ENCODE results near the gene LARGE1. TPM values are rescaled to one million over a fixed set of nuclear protein-coding genes. Genes with fewer than 3 reads are reported as not detected.

Gene LARGE1
- total RNA-seq, 1 donor from 2014 or later: 0.89 TPM

- intact Hi-C loops (cut with micrococcal nuclease): no loop called here
- Mint-ChIP-seq H3K27ac (no peak overlapping the region), H3K27me3 (ENCODE audit: low read depth) (no peaks in the 10 kb centered on the region), H3K36me3 (ENCODE audit: low read depth) (no peaks in the 10 kb centered on the region), H3K4me1 (ENCODE audit: low read depth) (no peaks in the 10 kb centered on the region), H3K9me3 (peaks cover 32% of the 10 kb centered on the region), H3K4me3 (ENCODE audit: low read depth) (no peak overlapping the region)
- no peak for DNase-seq (ENCODE audit: low spot score)
These were observed 28.3 kb downstream of the LARGE1 start for GRCh38 chr22:33891992-33892391.

GRCh38 chr22:33891455-33891854, 28.8 kb downstream of the LARGE1 start:
- Mint-ChIP-seq H3K4me3 (ENCODE audit: low read depth) (no peak overlapping the region), H3K4me1 (ENCODE audit: low read depth) (no peaks in the 10 kb centered on the region), H3K9me3 (peaks cover 32% of the 10 kb centered on the region), H3K36me3 (ENCODE audit: low read depth) (no peaks in the 10 kb centered on the region), H3K27me3 (ENCODE audit: low read depth) (no peaks in the 10 kb centered on the region), H3K27ac (no peak overlapping the region)
- DNase-seq (ENCODE audit: low spot score): no peak
- intact Hi-C loops (cut with micrococcal nuclease): no loop called here

- H3K27ac Mint-ChIP-seq: no peak overlapping the region
- DNase-seq (ENCODE audit: low spot score): no peak
- no peak overlapping the region for H3K4me3 Mint-ChIP-seq (ENCODE audit: low read depth)
- intact Hi-C loops (cut with micrococcal nuclease): no loop called here
- no peaks in the 10 kb centered on the region for H3K36me3 Mint-ChIP-seq (ENCODE audit: low read depth)
- no peaks in the 10 kb centered on the region for H3K4me1 Mint-ChIP-seq (ENCODE audit: low read depth)
- H3K9me3 Mint-ChIP-seq: peaks cover 22% of the 10 kb centered on the region
- no peaks in the 10 kb centered on the region for H3K27me3 Mint-ChIP-seq (ENCODE audit: low read depth)
These were observed 30.5 kb downstream of the LARGE1 start for GRCh38 chr22:33889748-33890147.

- no peak for DNase-seq (ENCODE audit: low spot score)
- H3K36me3 Mint-ChIP-seq (ENCODE audit: low read depth): no peaks in the 10 kb centered on the region
- H3K27ac Mint-ChIP-seq: no peak overlapping the region
- no peak overlapping the region for H3K4me3 Mint-ChIP-seq (ENCODE audit: low read depth)
- no peaks in the 10 kb centered on the region for H3K27me3 Mint-ChIP-seq (ENCODE audit: low read depth)
- H3K4me1 Mint-ChIP-seq (ENCODE audit: low read depth): no peaks in the 10 kb centered on the region
- peaks cover 20% of the 10 kb centered on the region for H3K9me3 Mint-ChIP-seq
- intact Hi-C loops (cut with micrococcal nuclease): no loop called here
These were observed 31.5 kb downstream of the LARGE1 start for GRCh38 chr22:33888821-33889220.

- H3K27ac Mint-ChIP-seq: no peak overlapping the region
- no peak overlapping the region for H3K4me3 Mint-ChIP-seq (ENCODE audit: low read depth)
- H3K9me3 Mint-ChIP-seq: peaks cover 19% of the 10 kb centered on the region
- no peaks in the 10 kb centered on the region for H3K4me1 Mint-ChIP-seq (ENCODE audit: low read depth)
- intact Hi-C loops (cut with micrococcal nuclease): no loop called here
- H3K36me3 Mint-ChIP-seq (ENCODE audit: low read depth): no peaks in the 10 kb centered on the region
- DNase-seq (ENCODE audit: low spot score): no peak
- no peaks in the 10 kb centered on the region for H3K27me3 Mint-ChIP-seq (ENCODE audit: low read depth)
These were observed 33.1 kb downstream of the LARGE1 start for GRCh38 chr22:33887173-33887572.

- no peak overlapping the region for H3K4me3 Mint-ChIP-seq (ENCODE audit: low read depth)
- H3K36me3 Mint-ChIP-seq (ENCODE audit: low read depth): no peaks in the 10 kb centered on the region
- no peak overlapping the region for H3K27ac Mint-ChIP-seq
- intact Hi-C loops (cut with micrococcal nuclease): no loop called here
- no peak for DNase-seq (ENCODE audit: low spot score)
- H3K27me3 Mint-ChIP-seq (ENCODE audit: low read depth): no peaks in the 10 kb centered on the region
- H3K9me3 Mint-ChIP-seq: peaks cover 18% of the 10 kb centered on the region
- no peaks in the 10 kb centered on the region for H3K4me1 Mint-ChIP-seq (ENCODE audit: low read depth)
These were observed 33.6 kb downstream of the LARGE1 start for GRCh38 chr22:33886696-33887095.

GRCh38 chr22:33884829-33885228, 35.4 kb downstream of the LARGE1 start:
- Mint-ChIP-seq H3K27me3 (ENCODE audit: low read depth) (no peaks in the 10 kb centered on the region), H3K27ac (no peak overlapping the region), H3K36me3 (ENCODE audit: low read depth) (no peaks in the 10 kb centered on the region), H3K4me3 (ENCODE audit: low read depth) (no peak overlapping the region), H3K9me3 (peaks cover 18% of the 10 kb centered on the region), H3K4me1 (ENCODE audit: low read depth) (no peaks in the 10 kb centered on the region)
- intact Hi-C loops (cut with micrococcal nuclease): no loop called here
- no peak for DNase-seq (ENCODE audit: low spot score)

GRCh38 chr22:33883961-33884808, 36.1 kb downstream of the LARGE1 start:
- no peak overlapping the region for H3K4me3 Mint-ChIP-seq (ENCODE audit: low read depth)
- intact Hi-C loops (cut with micrococcal nuclease): no loop called here
- no peaks in the 10 kb centered on the region for H3K36me3 Mint-ChIP-seq (ENCODE audit: low read depth)
- peaks cover 13% of the 10 kb centered on the region for H3K9me3 Mint-ChIP-seq
- DNase-seq (ENCODE audit: low spot score): no peak
- no peaks in the 10 kb centered on the region for H3K4me1 Mint-ChIP-seq (ENCODE audit: low read depth)
- no peaks in the 10 kb centered on the region for H3K27me3 Mint-ChIP-seq (ENCODE audit: low read depth)
- H3K27ac Mint-ChIP-seq: no peak overlapping the region

GRCh38 chr22:33883561-33883960, 36.7 kb downstream of the LARGE1 start:
- Mint-ChIP-seq H3K4me3 (ENCODE audit: low read depth) (no peak overlapping the region), H3K27ac (no peak overlapping the region), H3K9me3 (peaks cover 11% of the 10 kb centered on the region), H3K36me3 (ENCODE audit: low read depth) (no peaks in the 10 kb centered on the region), H3K27me3 (ENCODE audit: low read depth) (no peaks in the 10 kb centered on the region), H3K4me1 (ENCODE audit: low read depth) (no peaks in the 10 kb centered on the region)
- intact Hi-C loops (cut with micrococcal nuclease): no loop called here
- no peak for DNase-seq (ENCODE audit: low spot score)

GRCh38 chr22:33882991-33883390, 37.3 kb downstream of the LARGE1 start:
- H3K27ac Mint-ChIP-seq: no peak overlapping the region
- H3K36me3 Mint-ChIP-seq (ENCODE audit: low read depth): no peaks in the 10 kb centered on the region
- no peaks in the 10 kb centered on the region for H3K4me1 Mint-ChIP-seq (ENCODE audit: low read depth)
- no peak overlapping the region for H3K4me3 Mint-ChIP-seq (ENCODE audit: low read depth)
- intact Hi-C loops (cut with micrococcal nuclease): no loop called here
- no peak for DNase-seq (ENCODE audit: low spot score)
- H3K27me3 Mint-ChIP-seq (ENCODE audit: low read depth): no peaks in the 10 kb centered on the region
- H3K9me3 Mint-ChIP-seq: peaks cover 7% of the 10 kb centered on the region

- Mint-ChIP-seq H3K27ac (no peak overlapping the region), H3K27me3 (ENCODE audit: low read depth) (no peaks in the 10 kb centered on the region), H3K36me3 (ENCODE audit: low read depth) (no peaks in the 10 kb centered on the region), H3K4me1 (ENCODE audit: low read depth) (no peaks in the 10 kb centered on the region), H3K9me3 (peaks cover 7% of the 10 kb centered on the region), H3K4me3 (ENCODE audit: low read depth) (no peak overlapping the region)
- intact Hi-C loops (cut with micrococcal nuclease): no loop called here
- no peak for DNase-seq (ENCODE audit: low spot score)
These were observed 39.3 kb downstream of the LARGE1 start for GRCh38 chr22:33880986-33881385.

- intact Hi-C loops (cut with micrococcal nuclease): no loop called here
- no peaks in the 10 kb centered on the region for H3K36me3 Mint-ChIP-seq (ENCODE audit: low read depth)
- peaks cover 7% of the 10 kb centered on the region for H3K9me3 Mint-ChIP-seq
- H3K27ac Mint-ChIP-seq: no peak overlapping the region
- no peaks in the 10 kb centered on the region for H3K27me3 Mint-ChIP-seq (ENCODE audit: low read depth)
- DNase-seq (ENCODE audit: low spot score): no peak
- H3K4me1 Mint-ChIP-seq (ENCODE audit: low read depth): no peaks in the 10 kb centered on the region
- H3K4me3 Mint-ChIP-seq (ENCODE audit: low read depth): no peak overlapping the region
These were observed 40.5 kb downstream of the LARGE1 start for GRCh38 chr22:33879796-33880195.

- Mint-ChIP-seq H3K4me3 (ENCODE audit: low read depth) (no peak overlapping the region), H3K4me1 (ENCODE audit: low read depth) (no peaks in the 10 kb centered on the region), H3K27me3 (ENCODE audit: low read depth) (no peaks in the 10 kb centered on the region), H3K36me3 (ENCODE audit: low read depth) (no peaks in the 10 kb centered on the region), H3K27ac (no peak overlapping the region), H3K9me3 (peaks cover 5% of the 10 kb centered on the region)
- intact Hi-C loops (cut with micrococcal nuclease): no loop called here
- DNase-seq (ENCODE audit: low spot score): no peak
These were observed 45.0 kb downstream of the LARGE1 start for GRCh38 chr22:33875316-33875715.
